Measurements from ENCODE around the gene LEMD3.

DNA sequence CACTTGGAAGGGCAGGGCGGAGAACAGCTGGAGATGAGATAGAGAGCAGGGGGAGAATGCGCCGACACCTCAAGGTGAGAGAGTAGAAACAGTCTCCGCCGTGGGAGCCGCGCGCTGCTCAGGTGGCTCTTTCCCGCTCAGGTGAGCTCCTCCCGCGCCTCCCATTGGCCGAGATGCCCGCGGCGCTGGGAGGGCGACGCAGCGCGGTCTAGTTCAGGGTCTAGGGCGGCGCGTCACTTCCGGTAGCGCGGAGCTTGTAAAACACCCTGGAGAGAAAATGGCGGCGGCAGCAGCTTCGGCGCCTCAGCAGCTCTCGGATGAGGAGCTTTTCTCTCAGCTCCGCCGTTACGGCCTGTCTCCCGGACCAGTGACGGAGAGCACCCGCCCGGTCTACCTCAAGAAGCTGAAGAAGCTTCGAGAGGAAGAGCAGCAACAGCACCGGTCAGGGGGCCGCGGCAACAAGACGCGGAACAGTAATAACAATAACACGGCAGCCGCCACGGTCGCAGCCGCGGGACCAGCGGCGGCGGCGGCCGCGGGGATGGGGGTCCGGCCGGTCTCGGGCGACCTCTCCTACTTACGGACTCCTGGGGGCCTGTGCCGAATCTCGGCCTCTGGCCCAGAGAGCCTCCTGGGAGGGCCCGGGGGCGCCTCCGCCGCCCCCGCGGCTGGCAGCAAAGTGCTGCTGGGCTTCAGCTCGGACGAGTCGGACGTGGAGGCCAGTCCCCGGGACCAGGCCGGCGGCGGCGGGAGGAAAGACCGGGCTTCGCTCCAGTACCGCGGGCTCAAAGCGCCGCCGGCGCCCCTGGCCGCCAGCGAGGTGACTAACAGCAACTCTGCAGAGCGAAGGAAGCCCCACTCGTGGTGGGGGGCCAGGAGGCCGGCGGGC is at the start of gene LEMD3:
- TF ChIP-seq, protein P1, sequence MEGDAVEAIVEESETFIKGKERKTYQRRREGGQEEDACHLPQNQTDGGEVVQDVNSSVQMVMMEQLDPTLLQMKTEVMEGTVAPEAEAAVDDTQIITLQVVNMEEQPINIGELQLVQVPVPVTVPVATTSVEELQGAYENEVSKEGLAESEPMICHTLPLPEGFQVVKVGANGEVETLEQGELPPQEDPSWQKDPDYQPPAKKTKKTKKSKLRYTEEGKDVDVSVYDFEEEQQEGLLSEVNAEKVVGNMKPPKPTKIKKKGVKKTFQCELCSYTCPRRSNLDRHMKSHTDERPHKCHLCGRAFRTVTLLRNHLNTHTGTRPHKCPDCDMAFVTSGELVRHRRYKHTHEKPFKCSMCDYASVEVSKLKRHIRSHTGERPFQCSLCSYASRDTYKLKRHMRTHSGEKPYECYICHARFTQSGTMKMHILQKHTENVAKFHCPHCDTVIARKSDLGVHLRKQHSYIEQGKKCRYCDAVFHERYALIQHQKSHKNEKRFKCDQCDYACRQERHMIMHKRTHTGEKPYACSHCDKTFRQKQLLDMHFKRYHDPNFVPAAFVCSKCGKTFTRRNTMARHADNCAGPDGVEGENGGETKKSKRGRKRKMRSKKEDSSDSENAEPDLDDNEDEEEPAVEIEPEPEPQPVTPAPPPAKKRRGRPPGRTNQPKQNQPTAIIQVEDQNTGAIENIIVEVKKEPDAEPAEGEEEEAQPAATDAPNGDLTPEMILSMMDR (IDR thresholded peaks at IDR 0.05 in 4 of 5, conservative IDR thresholded peaks at IDR 0.05 in 1 of 5), result no peak
- TF ChIP-seq POLR2A (IDR thresholded peaks at IDR 0.05), result peak; percentile 79 to 91
